Measurements from ENCODE around the gene UNG.

The UNG gene

DNA sequence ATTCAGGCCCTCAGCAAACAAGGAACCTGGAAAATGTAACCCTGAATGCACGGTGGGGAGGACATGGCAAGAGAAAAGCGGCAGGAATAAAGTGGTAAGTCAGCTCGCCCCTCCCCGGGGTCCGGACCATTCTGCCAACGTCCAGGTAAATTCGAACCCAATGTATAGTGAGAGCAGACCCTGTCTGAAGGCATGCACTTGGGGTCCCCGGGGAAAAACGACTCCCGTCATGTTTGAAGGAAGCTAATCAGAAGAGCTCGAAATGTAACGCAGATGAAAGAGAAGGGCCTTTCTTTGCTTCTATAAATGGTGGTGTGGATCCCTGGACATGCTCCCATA is 19.2 kb downstream of the UNG start:
- in situ Hi-C loops (cut with HindIII; ENCODE audit: low pct_ligation_motif_present, low sequenced_read_pairs), result no loop called here

DNA sequence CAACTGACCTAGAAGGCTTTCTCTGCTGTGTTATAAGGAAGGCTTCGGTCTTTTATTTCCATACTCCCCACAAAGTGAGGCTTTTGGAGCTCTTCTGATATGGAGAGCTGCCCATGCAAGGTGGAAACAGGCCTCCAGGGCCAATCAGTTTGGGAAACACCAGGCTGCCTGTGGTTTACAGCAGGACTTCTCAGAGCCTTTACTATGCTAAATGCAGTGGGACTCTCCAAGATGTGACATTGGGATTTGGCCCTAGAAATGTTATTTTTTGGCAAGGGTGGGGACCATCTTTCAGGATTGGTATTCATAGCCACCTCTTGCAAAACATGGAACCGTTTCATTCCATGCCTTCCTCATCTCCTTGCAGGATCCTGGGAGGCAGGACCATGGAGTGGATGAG is 22.7 kb downstream of the UNG start:
- Histone ChIP-seq H3K27me3 (replicated peaks) (no peaks in the 10 kb centered on the region), H3K27ac (no peak overlapping the region), H3K4me3 (ENCODE audit: low read depth, low read length) (no peak overlapping the region), H3K36me3 (replicated peaks) (no peaks in the 10 kb centered on the region)
- TF ChIP-seq, protein P1, sequence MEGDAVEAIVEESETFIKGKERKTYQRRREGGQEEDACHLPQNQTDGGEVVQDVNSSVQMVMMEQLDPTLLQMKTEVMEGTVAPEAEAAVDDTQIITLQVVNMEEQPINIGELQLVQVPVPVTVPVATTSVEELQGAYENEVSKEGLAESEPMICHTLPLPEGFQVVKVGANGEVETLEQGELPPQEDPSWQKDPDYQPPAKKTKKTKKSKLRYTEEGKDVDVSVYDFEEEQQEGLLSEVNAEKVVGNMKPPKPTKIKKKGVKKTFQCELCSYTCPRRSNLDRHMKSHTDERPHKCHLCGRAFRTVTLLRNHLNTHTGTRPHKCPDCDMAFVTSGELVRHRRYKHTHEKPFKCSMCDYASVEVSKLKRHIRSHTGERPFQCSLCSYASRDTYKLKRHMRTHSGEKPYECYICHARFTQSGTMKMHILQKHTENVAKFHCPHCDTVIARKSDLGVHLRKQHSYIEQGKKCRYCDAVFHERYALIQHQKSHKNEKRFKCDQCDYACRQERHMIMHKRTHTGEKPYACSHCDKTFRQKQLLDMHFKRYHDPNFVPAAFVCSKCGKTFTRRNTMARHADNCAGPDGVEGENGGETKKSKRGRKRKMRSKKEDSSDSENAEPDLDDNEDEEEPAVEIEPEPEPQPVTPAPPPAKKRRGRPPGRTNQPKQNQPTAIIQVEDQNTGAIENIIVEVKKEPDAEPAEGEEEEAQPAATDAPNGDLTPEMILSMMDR (IDR thresholded peaks at IDR 0.05; ENCODE audit: low read depth, low read length, missing control alignments), result no peak
- no peak for DNase-seq
- in situ Hi-C loops (cut with HindIII; ENCODE audit: low pct_ligation_motif_present, low sequenced_read_pairs), result no loop called here

More for the DNA sequence above, 19.2 kb downstream of the UNG start:
- H3K27ac ChIP-seq, result no peak overlapping the region
- TF ChIP-seq, protein P1 (IDR thresholded peaks at IDR 0.05; ENCODE audit: low read depth, low read length, missing control alignments), result no peak
- H3K36me3 ChIP-seq (replicated peaks), result no peaks in the 10 kb centered on the region
- DNase-seq, result no peak
- H3K4me3 ChIP-seq (ENCODE audit: low read depth, low read length), result no peak overlapping the region
- H3K27me3 ChIP-seq (replicated peaks), result no peaks in the 10 kb centered on the region

DNA sequence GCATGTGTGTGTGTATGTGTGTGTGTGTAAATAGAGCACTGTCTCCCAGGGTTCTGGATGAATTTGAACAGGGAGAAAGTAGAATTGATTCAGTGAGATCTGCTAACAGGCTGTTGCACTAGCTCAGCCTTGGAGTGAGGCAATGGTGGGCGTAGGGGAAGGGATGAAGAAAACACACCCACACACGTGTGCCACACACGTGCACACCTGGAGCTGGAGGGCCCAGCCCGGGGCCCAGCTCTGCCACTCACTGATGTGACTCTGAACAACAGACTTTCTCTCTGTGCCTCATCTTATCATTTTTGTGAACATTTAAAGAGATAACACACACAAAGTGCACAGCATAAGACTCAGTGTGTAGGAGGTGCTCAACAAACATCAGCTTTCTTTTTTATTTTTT is 23.2 kb downstream of the UNG start:
- no peaks in the 10 kb centered on the region for H3K27me3 ChIP-seq (replicated peaks)
- H3K4me3 ChIP-seq (ENCODE audit: low read depth, low read length), result no peak overlapping the region
- in situ Hi-C loops (cut with HindIII; ENCODE audit: low pct_ligation_motif_present, low sequenced_read_pairs), result no loop called here
- no peak for DNase-seq
- TF ChIP-seq, protein P1 (IDR thresholded peaks at IDR 0.05; ENCODE audit: low read depth, low read length, missing control alignments), result no peak
- no peaks in the 10 kb centered on the region for H3K36me3 ChIP-seq (replicated peaks)
- no peak overlapping the region for H3K27ac ChIP-seq

DNA sequence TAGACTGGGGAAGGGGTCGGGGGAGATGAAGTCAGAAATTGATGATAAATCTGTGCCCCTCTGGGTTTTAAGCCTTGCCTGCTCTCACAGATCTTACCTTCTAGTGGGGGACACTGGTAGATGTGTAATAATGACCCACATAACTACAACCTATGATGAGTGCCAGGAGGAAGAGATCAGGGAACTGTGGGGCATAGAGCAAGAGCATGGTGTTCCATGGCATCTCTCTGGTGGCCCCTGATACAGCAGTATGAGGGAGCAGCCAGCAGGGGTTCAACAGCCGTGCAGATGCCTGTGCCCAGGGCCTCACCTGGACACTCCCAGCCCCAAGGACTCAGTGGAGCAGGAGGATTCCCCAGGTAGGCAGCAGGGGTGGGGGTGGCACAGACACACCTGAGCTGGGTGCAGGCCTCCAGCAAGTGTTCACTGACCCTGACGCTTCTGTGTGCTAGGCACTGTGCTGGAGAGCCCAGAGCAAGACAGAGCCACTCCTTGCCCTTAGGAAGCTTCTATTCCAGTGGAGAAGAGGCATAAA is 24.0 kb downstream of the UNG start:
- H3K27me3 ChIP-seq (replicated peaks), result no peaks in the 10 kb centered on the region
- TF ChIP-seq, protein P1 (IDR thresholded peaks at IDR 0.05; ENCODE audit: low read depth, low read length, missing control alignments), result no peak
- no peaks in the 10 kb centered on the region for H3K36me3 ChIP-seq (replicated peaks)
- no peak overlapping the region for H3K4me3 ChIP-seq (ENCODE audit: low read depth, low read length)
- no peak overlapping the region for H3K27ac ChIP-seq
- DNase-seq, result no peak
- in situ Hi-C loops (cut with HindIII; ENCODE audit: low pct_ligation_motif_present, low sequenced_read_pairs), result no loop called here

DNA sequence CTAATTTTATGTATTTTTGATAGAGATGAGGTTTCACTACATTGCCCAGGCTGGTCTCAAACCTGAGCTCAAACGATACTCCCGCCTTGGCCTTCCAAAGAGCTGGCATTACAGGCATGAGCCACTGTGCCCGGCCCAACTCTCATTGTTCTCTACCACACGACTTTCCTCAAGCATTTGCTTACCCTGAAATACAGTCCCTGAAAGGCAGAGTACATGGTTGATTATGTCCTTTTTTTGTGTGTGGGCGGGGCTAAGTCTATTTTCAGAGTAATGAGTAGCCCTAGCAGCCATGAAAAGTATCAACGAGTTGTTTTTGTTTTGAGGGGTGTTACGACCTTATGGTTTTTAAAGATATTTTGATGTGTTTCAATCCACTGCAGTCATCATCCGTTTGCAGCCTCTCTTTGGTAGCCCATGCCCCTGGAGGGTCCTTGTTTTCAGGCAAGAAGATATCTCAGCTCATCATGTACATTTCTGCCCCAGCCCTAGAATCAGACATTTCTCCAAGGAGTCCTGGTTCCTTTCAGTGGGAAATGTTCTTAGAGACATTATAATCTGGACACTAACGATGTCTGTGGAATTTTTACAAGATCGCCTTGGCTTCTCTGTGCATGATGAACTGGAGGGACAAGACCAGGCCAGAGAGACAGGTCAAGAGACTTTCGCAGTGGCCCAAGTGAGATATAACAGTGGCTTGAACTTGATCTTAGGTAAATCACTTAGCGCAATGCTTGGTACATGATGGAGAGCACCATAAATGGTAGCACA is 27.7 kb downstream of the UNG start:
- DNase-seq, result no peak
- in situ Hi-C loops (cut with HindIII; ENCODE audit: low pct_ligation_motif_present, low sequenced_read_pairs), result no loop called here
- no peaks in the 10 kb centered on the region for H3K27me3 ChIP-seq (replicated peaks)
- H3K27ac ChIP-seq, result no peak overlapping the region
- TF ChIP-seq, protein P1 (IDR thresholded peaks at IDR 0.05; ENCODE audit: low read depth, low read length, missing control alignments), result no peak
- H3K36me3 ChIP-seq (replicated peaks), result no peaks in the 10 kb centered on the region
- H3K4me3 ChIP-seq (ENCODE audit: low read depth, low read length), result no peak overlapping the region

DNA sequence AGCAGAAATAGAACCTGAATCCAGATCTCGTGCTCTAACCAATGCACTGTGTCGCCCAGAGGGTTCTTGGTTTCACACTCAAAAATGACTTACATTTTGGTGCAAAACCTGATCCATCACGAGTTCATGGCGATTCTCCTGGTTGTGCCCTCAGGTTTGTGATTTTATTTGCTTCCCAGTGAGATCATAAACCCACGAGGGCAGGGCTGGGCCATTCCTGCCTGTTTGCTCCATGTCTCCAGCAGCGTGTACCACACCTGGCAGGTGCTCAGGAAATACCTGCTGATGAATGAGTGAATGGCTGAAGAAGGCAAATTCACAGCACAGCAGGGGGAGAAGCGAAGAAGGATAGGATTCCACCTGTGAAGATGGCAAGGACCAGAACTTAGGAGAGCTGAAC is 28.4 kb downstream of the UNG start:
- DNase-seq, result no peak
- no peaks in the 10 kb centered on the region for H3K36me3 ChIP-seq (replicated peaks)
- in situ Hi-C loops (cut with HindIII; ENCODE audit: low pct_ligation_motif_present, low sequenced_read_pairs), result no loop called here
- H3K4me3 ChIP-seq (ENCODE audit: low read depth, low read length), result no peak overlapping the region
- no peak overlapping the region for H3K27ac ChIP-seq
- TF ChIP-seq, protein P1 (IDR thresholded peaks at IDR 0.05; ENCODE audit: low read depth, low read length, missing control alignments), result no peak
- H3K27me3 ChIP-seq (replicated peaks), result no peaks in the 10 kb centered on the region

Measured in brain microvascular endothelial cell (primary cell).